ENCODE data around the gene PPIP5K2. TPM values are rescaled to one million over a fixed set of nuclear protein-coding genes. Genes with fewer than 3 reads are reported as not detected.

PPIP5K2 gene
- total and polyA plus RNA-seq, 2 of the 8 experiments (the other 6 are each of a cell fraction or from before 2014, with no cell fraction given), result 14.8 to 46.6 TPM

GRCh38 chr5:103128202-103128601, 8.1 kb downstream of the PPIP5K2 start:
- no peaks in the 10 kb centered on the region for H3K23me2 ChIP-seq (ENCODE audit: low read depth, low read length)
- H3K4me2 ChIP-seq (ENCODE audit: insufficient read depth in 1 of 2, low read depth in 2 of 2, low read length in 2 of 2), result no peak overlapping the region
- H3K14ac ChIP-seq (ENCODE audit: insufficient read length), result no peak overlapping the region
- H3K36me3 ChIP-seq (ENCODE audit: control insufficient read depth in 2 of 4, insufficient read depth in 4 of 4, low read length in 3 of 4), result peaks cover 0 to 3% (median 0%) of the 10 kb centered on the region in 4 experiments; a peak in 1 of 8 replicates
- CTCF ChIA-PET (ENCODE audit: partially characterized antibody), result interaction anchor here (1.6 kb wide), 1 partner anchor 11 kb away, joined by 6 read pairs; no protein-coding TSS in a partner anchor
- H4K5ac ChIP-seq (ENCODE audit: insufficient read length, low read depth, low read length), result no peak overlapping the region
- H3K4me3 ChIP-seq (ENCODE audit: extremely low read depth in 1 of 4, insufficient read depth in 2 of 4, low read depth in 3 of 4, low read length in 4 of 4), result no peak overlapping the region
- H2BK15ac ChIP-seq (ENCODE audit: low read length), result no peak overlapping the region
- no peak overlapping the region for H2AK5ac ChIP-seq (ENCODE audit: low read depth, low read length)
- no peaks in the 10 kb centered on the region for H3K9me3 ChIP-seq (ENCODE audit: insufficient read depth in 2 of 2, low read depth in 1 of 2, low read length in 1 of 2)
- H3K23ac ChIP-seq (ENCODE audit: insufficient read length), result no peak overlapping the region
- no peak overlapping the region for H4K8ac ChIP-seq (ENCODE audit: extremely low read depth, insufficient read depth, low read length)
- H2AFZ ChIP-seq (ENCODE audit: low read length), result no peak overlapping the region
- no peak for DNase-seq (ENCODE audit: low read depth in 1 of 2, low spot score in 2 of 2)
- no peak overlapping the region for H3K18ac ChIP-seq (ENCODE audit: extremely low read depth, low read length)
- no peak overlapping the region for H2BK5ac ChIP-seq (ENCODE audit: low read depth, low read length)
- no peaks in the 10 kb centered on the region for H3K4me1 ChIP-seq (replicated peaks in 1 of 4; ENCODE audit: control insufficient read depth in 3 of 4, insufficient read depth in 4 of 4, low read length in 3 of 4)
- H2BK120ac ChIP-seq (replicated peaks; ENCODE audit: low read depth, low read length), result no peak overlapping the region
- no peaks in the 10 kb centered on the region for H3K79me2 ChIP-seq (ENCODE audit: control insufficient read depth in 1 of 2, insufficient read depth in 2 of 2, low read length in 2 of 2)
- H4K20me1 ChIP-seq (replicated peaks in 1 of 2; ENCODE audit: control insufficient read depth in 1 of 2, insufficient read depth in 2 of 2, low read length in 2 of 2), result no peaks in the 10 kb centered on the region
- H3K27me3 ChIP-seq (replicated peaks in 1 of 4; ENCODE audit: control insufficient read depth in 3 of 4, extremely low read depth in 1 of 4, insufficient read depth in 3 of 4, low read length in 3 of 4), result no peaks in the 10 kb centered on the region
- H3K27ac ChIP-seq (ENCODE audit: low read depth, low read length), result no peak overlapping the region
- H3K9ac ChIP-seq (replicated peaks in 1 of 4; ENCODE audit: extremely low read depth in 1 of 4, low read depth in 3 of 4, low read length in 3 of 4), result no peak overlapping the region
- H4K91ac ChIP-seq (replicated peaks; ENCODE audit: insufficient read length, low read length), result no peak overlapping the region
- no peaks in the 10 kb centered on the region for H3K79me1 ChIP-seq (ENCODE audit: low read depth, low read length)
- no peak overlapping the region for H2BK20ac ChIP-seq (ENCODE audit: low read length)
- FAIRE-seq, result no peak
- POLR2A ChIA-PET (ENCODE audit: partially characterized antibody), result no interaction called here
- no peak overlapping the region for H2BK12ac ChIP-seq (ENCODE audit: low read depth, low read length)
- no peak overlapping the region for H3K56ac ChIP-seq (replicated peaks; ENCODE audit: insufficient read length, low read depth, low read length)
- no peak overlapping the region for H3K4ac ChIP-seq (replicated peaks; ENCODE audit: insufficient read length, low read depth, low read length)
- TF ChIP-seq NANOG (IDR thresholded peaks at IDR 0.05; ENCODE audit: insufficient read depth, low read depth, low read length, poor library complexity, severe bottlenecking), result no peak
- TF ChIP-seq SP1 (IDR thresholded peaks at IDR 0.05; ENCODE audit: low read depth, low read length), result no peak
- TF ChIP-seq RNF2 (IDR thresholded peaks at IDR 0.05; ENCODE audit: borderline replicate concordance, low read depth, low read length, missing control alignments, poor library complexity, severe bottlenecking), result no peak
- TF ChIP-seq SP2 (IDR thresholded peaks at IDR 0.05; ENCODE audit: low read length), result no peak
- TF ChIP-seq MAFK (IDR thresholded peaks at IDR 0.05; ENCODE audit: low read depth, low read length), result no peak
- TF ChIP-seq BCL11A (IDR thresholded peaks at IDR 0.05; ENCODE audit: low read depth in 2 of 2, low read length in 2 of 2), result no peak
- TF ChIP-seq KDM4A (IDR thresholded peaks at IDR 0.05; ENCODE audit: low read depth, low read length, severe bottlenecking), result no peak
- TF ChIP-seq MAX (IDR thresholded peaks at IDR 0.05), result no peak
- no peak for TF ChIP-seq GTF2F1 (IDR thresholded peaks at IDR 0.05; ENCODE audit: borderline replicate concordance, low read depth, low read length)
- TF ChIP-seq TAF7 (optimal IDR thresholded peaks at IDR 0.05; ENCODE audit: borderline replicate concordance, low read depth, low read length), result no peak
- TF ChIP-seq EZH2 (IDR thresholded peaks at IDR 0.05; ENCODE audit: low read depth, low read length, severe bottlenecking), result no peak
- no peak for TF ChIP-seq CREB1 (IDR thresholded peaks at IDR 0.05)
- TF ChIP-seq RAD21 (IDR thresholded peaks at IDR 0.05 in 1 of 2, conservative IDR thresholded peaks at IDR 0.05 in 1 of 2; ENCODE audit: low read depth in 2 of 2, low read length in 2 of 2), result no peak
- TF ChIP-seq JUND (IDR thresholded peaks at IDR 0.05; ENCODE audit: low read length), result no peak
- TF ChIP-seq RFX5 (IDR thresholded peaks at IDR 0.05; ENCODE audit: borderline replicate concordance, low read depth, low read length), result no peak

Measured in H1 (cell line).